SU-DHL-6 (cell line): Measurements from ENCODE around the gene SCN9A.

Experiments used
- H2AFZ ChIP-seq: fragments of 200-600 bp; sonication (generic); 2 replicates; pipeline ENCODE4 v1.6.1; 2014; ENCODE audit warnings: low read depth, mild to moderate bottlenecking, moderate library complexity, mixed read lengths, antibody characterized with exemption, low read length; ENCODE audit not compliant: severe bottlenecking
- H3F3A ChIP-seq: fragments of 200-600 bp; shearing (Covaris generic); 2 replicates; pipeline ENCODE4 v1.6.0; 2016; ENCODE audit warnings: antibody characterized with exemption, mild to moderate bottlenecking; ENCODE audit not compliant: insufficient read depth
- H3K27ac ChIP-seq: fragments of 200-600 bp; sonication (generic); 2 replicates; pipeline ENCODE4 v1.5.1; 2016; ENCODE audit warnings: low read depth, mild to moderate bottlenecking, low read length, moderate library complexity, mixed read lengths
- H3K27me3 ChIP-seq: fragments of 200-600 bp; sonication (generic), shearing (Covaris generic); 2 replicates; pipeline ENCODE4 v1.6.0; 2014; ENCODE audit warnings: mild to moderate bottlenecking, low read length
- H3K36me3 ChIP-seq: fragments of 200-600 bp; sonication (generic); 2 replicates; pipeline ENCODE4 v1.6.1; 2014; ENCODE audit warnings: mild to moderate bottlenecking, low read length, mixed read lengths
- H3K4me2 ChIP-seq: fragments of 300-600, 200-600 bp; shearing (Covaris generic), sonication (generic); 2 replicates; pipeline ENCODE4 v1.6.0; 2014; ENCODE audit warnings: low read length, low read depth, mild to moderate bottlenecking; ENCODE audit not compliant: poor library complexity, severe bottlenecking
- H3K4me3 ChIP-seq: fragments of 200-600 bp; sonication (generic); 2 replicates; pipeline ENCODE4 v1.5.1; 2014; ENCODE audit warnings: antibody characterized with exemption, low read length, mild to moderate bottlenecking, mixed read lengths; ENCODE audit not compliant: insufficient read depth, poor library complexity, severe bottlenecking
- H3K79me2 ChIP-seq: fragments of 200-600 bp; sonication (generic); 2 replicates; pipeline ENCODE4 v1.6.1; 2014; ENCODE audit warnings: mild to moderate bottlenecking, low read length, moderate library complexity; ENCODE audit not compliant: insufficient read depth
- H3K9ac ChIP-seq: fragments of 200-600 bp; sonication (generic); 2 replicates; pipeline ENCODE4 v1.7.0; 2014; ENCODE audit warnings: mild to moderate bottlenecking, low read length
- H3K9me2 ChIP-seq: fragments of 200-600 bp; sonication (generic); replicated peaks from 2 replicates; pipeline ENCODE4 v1.6.1; 2014; ENCODE audit warnings: low read length; ENCODE audit not compliant: insufficient read depth
- H3K9me3 ChIP-seq: fragments of 200-600 bp; sonication (generic); 2 replicates; pipeline ENCODE4 v1.6.1; 2014; ENCODE audit warnings: low read length, mixed read lengths; ENCODE audit not compliant: insufficient read depth
- H4K20me1 ChIP-seq: fragments of 200-600 bp; sonication (generic); 2 replicates; pipeline ENCODE4 v1.6.1; 2014; ENCODE audit warnings: low read depth, mild to moderate bottlenecking, antibody characterized with exemption, low read length, moderate library complexity, mixed read lengths
- EZH2phosphoT487 ChIP-seq: fragments of 200-600 bp; sonication (generic), shearing (Covaris generic); conservative IDR thresholded peaks from 2 replicates; pipeline ENCODE4 v1.6.1; 2018; ENCODE audit warnings: mild to moderate bottlenecking, antibody characterized with exemption, low read length, moderate library complexity, mixed read lengths
- TF ChIP-seq, protein P1 (sequence below): fragments of 200-600 bp; sonication (generic); IDR thresholded peaks from one replicate; pipeline ENCODE4 v1.5.1; 2017; ENCODE audit warnings: antibody characterized with exemption, mild to moderate bottlenecking, low read length, moderate library complexity; ENCODE audit not compliant: insufficient read depth, poor library complexity, severe bottlenecking

The SCN9A gene

DNA sequence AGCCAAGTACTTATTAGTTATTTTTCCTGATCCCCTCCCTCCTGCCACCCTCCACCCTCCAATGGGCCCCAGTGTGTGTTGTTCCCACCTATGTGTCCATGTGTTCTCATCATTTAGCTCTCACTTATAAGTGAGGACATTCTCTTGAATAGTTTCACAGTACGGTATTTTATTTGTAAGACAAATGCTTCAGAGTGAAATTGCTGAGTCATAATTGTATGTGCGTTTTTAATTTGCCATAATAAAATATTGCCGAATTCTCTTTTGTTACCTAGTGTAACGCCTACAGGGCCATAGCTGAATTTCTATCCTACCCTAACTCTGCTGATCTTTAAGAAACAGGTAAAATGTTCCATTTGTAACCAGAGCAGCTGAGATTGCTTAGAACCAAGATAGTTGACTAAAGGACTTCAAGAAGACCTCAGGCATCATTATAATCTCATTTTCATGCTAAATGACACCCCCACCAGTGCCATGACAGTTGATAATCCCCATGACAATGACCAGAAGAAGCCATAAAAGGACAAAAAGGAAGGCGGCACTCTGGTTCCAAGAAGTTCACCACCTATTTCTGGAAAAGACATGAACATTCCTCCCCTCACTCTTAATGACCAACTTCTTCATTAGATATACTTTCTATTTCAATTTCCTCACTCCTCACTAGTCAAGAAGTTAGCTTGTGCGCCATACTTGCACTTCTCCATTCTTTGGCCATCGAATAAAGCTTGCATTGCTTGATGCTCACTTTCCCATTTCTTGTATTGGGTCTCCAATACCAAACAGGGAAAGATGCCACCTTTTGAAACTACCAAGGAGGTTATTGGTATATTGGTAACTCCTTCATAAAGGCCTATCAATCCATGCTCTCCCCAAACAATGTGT is 18.4 kb downstream of the SCN9A start:
- no peaks in the 10 kb centered on the region for H3K79me2 ChIP-seq
- H3F3A ChIP-seq, result no peaks in the 10 kb centered on the region
- no peak overlapping the region for H3K27ac ChIP-seq
- no peak overlapping the region for H2AFZ ChIP-seq
- H3K27me3 ChIP-seq, result no peaks in the 10 kb centered on the region
- H3K36me3 ChIP-seq, result no peaks in the 10 kb centered on the region
- no peaks in the 10 kb centered on the region for H4K20me1 ChIP-seq
- no peak overlapping the region for H3K4me3 ChIP-seq
- no peak overlapping the region for H3K9ac ChIP-seq
- H3K9me2 ChIP-seq, result no peaks in the 10 kb centered on the region
- H3K9me3 ChIP-seq, result no peaks in the 10 kb centered on the region
- H3K4me2 ChIP-seq, result no peak overlapping the region
- TF ChIP-seq EZH2phosphoT487, result no peak
- TF ChIP-seq, protein P1, sequence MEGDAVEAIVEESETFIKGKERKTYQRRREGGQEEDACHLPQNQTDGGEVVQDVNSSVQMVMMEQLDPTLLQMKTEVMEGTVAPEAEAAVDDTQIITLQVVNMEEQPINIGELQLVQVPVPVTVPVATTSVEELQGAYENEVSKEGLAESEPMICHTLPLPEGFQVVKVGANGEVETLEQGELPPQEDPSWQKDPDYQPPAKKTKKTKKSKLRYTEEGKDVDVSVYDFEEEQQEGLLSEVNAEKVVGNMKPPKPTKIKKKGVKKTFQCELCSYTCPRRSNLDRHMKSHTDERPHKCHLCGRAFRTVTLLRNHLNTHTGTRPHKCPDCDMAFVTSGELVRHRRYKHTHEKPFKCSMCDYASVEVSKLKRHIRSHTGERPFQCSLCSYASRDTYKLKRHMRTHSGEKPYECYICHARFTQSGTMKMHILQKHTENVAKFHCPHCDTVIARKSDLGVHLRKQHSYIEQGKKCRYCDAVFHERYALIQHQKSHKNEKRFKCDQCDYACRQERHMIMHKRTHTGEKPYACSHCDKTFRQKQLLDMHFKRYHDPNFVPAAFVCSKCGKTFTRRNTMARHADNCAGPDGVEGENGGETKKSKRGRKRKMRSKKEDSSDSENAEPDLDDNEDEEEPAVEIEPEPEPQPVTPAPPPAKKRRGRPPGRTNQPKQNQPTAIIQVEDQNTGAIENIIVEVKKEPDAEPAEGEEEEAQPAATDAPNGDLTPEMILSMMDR, result no peak

DNA sequence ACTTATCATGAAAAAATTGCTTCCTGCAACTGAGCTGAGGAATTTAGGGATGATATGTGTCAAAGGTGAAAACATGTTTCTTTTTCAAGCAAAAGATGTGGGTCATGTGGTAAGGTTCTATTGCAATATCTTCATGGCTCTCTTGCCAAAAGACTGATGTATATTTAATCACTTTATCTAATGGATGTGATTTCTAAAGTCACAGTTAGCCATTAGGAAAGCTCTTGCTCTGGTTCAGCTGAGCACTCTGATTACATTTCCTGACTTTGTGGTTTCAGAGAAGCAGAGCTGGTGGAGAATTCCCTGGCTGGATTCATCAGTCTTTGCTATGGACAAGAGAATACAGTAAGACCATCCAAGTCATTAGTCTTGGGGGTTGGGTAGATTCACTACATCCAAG is 24.4 kb downstream of the SCN9A start:
- H3K9me3 ChIP-seq, result no peaks in the 10 kb centered on the region
- TF ChIP-seq, protein P1, result no peak
- TF ChIP-seq EZH2phosphoT487, result no peak
- H3K9me2 ChIP-seq, result no peaks in the 10 kb centered on the region
- H3K4me2 ChIP-seq, result no peak overlapping the region
- H3K27me3 ChIP-seq, result no peaks in the 10 kb centered on the region
- H2AFZ ChIP-seq, result no peak overlapping the region
- H4K20me1 ChIP-seq, result no peaks in the 10 kb centered on the region
- no peak overlapping the region for H3K27ac ChIP-seq
- H3K9ac ChIP-seq, result no peak overlapping the region
- no peaks in the 10 kb centered on the region for H3K79me2 ChIP-seq
- no peaks in the 10 kb centered on the region for H3K36me3 ChIP-seq
- no peak overlapping the region for H3K4me3 ChIP-seq
- no peaks in the 10 kb centered on the region for H3F3A ChIP-seq

GRCh38 chr2:166350525-166350924 is 25.2 kb downstream of the SCN9A start:
- Histone ChIP-seq H3K4me3 (no peak overlapping the region), H4K20me1 (no peaks in the 10 kb centered on the region), H3K27me3 (no peaks in the 10 kb centered on the region), H3K9me2 (no peaks in the 10 kb centered on the region), H3K79me2 (no peaks in the 10 kb centered on the region), H3K9me3 (no peaks in the 10 kb centered on the region), H3K9ac (no peak overlapping the region), H3K4me2 (no peak overlapping the region), H2AFZ (no peak overlapping the region), H3K27ac (no peak overlapping the region), H3K36me3 (no peaks in the 10 kb centered on the region), H3F3A (no peaks in the 10 kb centered on the region)
- TF ChIP-seq, protein P1, result no peak
- TF ChIP-seq EZH2phosphoT487, result no peak
